ENCODE data around the gene CXCL8. TPM values are rescaled to one million over a fixed set of nuclear protein-coding genes. Genes with fewer than 3 reads are reported as not detected.

The CXCL8 gene
- total RNA-seq, 1 donor from 2014 or later: 31.5 TPM

- no peak for DNase-seq (ENCODE audit: low spot score)
Observed at GRCh38 chr4:73718375-73719373, 21.7 kb upstream of the CXCL8 start.

- no peak for DNase-seq (ENCODE audit: low spot score)
Observed at GRCh38 chr4:73721435-73721834, 18.9 kb upstream of the CXCL8 start.

GRCh38 chr4:73721909-73722308, 18.5 kb upstream of the CXCL8 start:
- DNase-seq (ENCODE audit: low spot score): no peak

GRCh38 chr4:73723023-73723422, 17.3 kb upstream of the CXCL8 start:
- DNase-seq (ENCODE audit: low spot score): no peak

- DNase-seq (ENCODE audit: low spot score): no peak
Observed at GRCh38 chr4:73723928-73724327, 16.4 kb upstream of the CXCL8 start.

- DNase-seq (ENCODE audit: low spot score): no peak
Observed at GRCh38 chr4:73725510-73725909, 14.9 kb upstream of the CXCL8 start.

GRCh38 chr4:73725985-73726384, 14.4 kb upstream of the CXCL8 start:
- DNase-seq (ENCODE audit: low spot score): no peak

GRCh38 chr4:73727685-73728084, 12.7 kb upstream of the CXCL8 start:
- no peak for DNase-seq (ENCODE audit: low spot score)

GRCh38 chr4:73728091-73728741, 12.2 kb upstream of the CXCL8 start:
- no peak for DNase-seq (ENCODE audit: low spot score)

- DNase-seq (ENCODE audit: low spot score): no peak
Observed at GRCh38 chr4:73729534-73730165, 10.7 kb upstream of the CXCL8 start.

GRCh38 chr4:73730292-73730691, 10.1 kb upstream of the CXCL8 start:
- DNase-seq (ENCODE audit: low spot score): no peak

- DNase-seq (ENCODE audit: low spot score): no peak
Observed at GRCh38 chr4:73730867-73731266, 9.5 kb upstream of the CXCL8 start.

- no peak for DNase-seq (ENCODE audit: low spot score)
Observed at GRCh38 chr4:73731968-73732610, 8.3 kb upstream of the CXCL8 start.

- DNase-seq (ENCODE audit: low spot score): no peak
Observed at GRCh38 chr4:73732759-73733431, 7.5 kb upstream of the CXCL8 start.

- DNase-seq (ENCODE audit: low spot score): no peak
Observed at GRCh38 chr4:73734530-73735001, 5.8 kb upstream of the CXCL8 start.

- DNase-seq (ENCODE audit: low spot score): no peak
Observed at GRCh38 chr4:73735231-73735630, 5.1 kb upstream of the CXCL8 start.

- no peak for DNase-seq (ENCODE audit: low spot score)
Observed at GRCh38 chr4:73741031-73741749, 821 bp downstream of the CXCL8 start.

GRCh38 chr4:73741750-73742489, 1.6 kb downstream of the CXCL8 start:
- no peak for DNase-seq (ENCODE audit: low spot score)

- no peak for DNase-seq (ENCODE audit: low spot score)
Observed at GRCh38 chr4:73742490-73743160, 2.3 kb downstream of the CXCL8 start.
